A549 (cell line): ENCODE data around the gene SOX18. TPM values are rescaled to one million over a fixed set of nuclear protein-coding genes. Genes with fewer than 3 reads are reported as not detected.

ENCODE experiments used
- ATAC-seq, 2 experiments: fragments of 200-7000 bp in 1 of 2; fragments of >200 bp in 1 of 2; cut with Nextera tagmentation in 1 of 2; cut with Tn5 transposase in 1 of 2; 3 replicates each; pipeline versions ENCODE4 v1.8.0 to v1.9.1; 2018 to 2020; ENCODE audit warnings: mild to moderate bottlenecking in 1 of 2, moderate library complexity in 1 of 2
- CTCF ChIA-PET: fragments of 300-600 bp; sonication (Branson Sonifier 250); formaldehyde crosslinking; extraction: SDS; loops from one replicate; lab custom pipeline; 2021; ENCODE audit warnings: antibody characterized with exemption, inconsistent platforms; lab: Yijun Ruan, JAX
- POLR2A ChIA-PET: fragments of 350-600 bp; formaldehyde crosslinking; extraction: SDS; loops from one replicate; lab custom pipeline; 2021; ENCODE audit warnings: antibody characterized with exemption, inconsistent platforms; lab: Yijun Ruan, JAX
- DNase-seq, 2 experiments: peaks; one replicate each; pipeline versions ENCODE4 v3.0.0 to v3.0.0-alpha.2; 2011 to 2016; ENCODE audit warnings: low read depth in 1 of 2, low spot score in 1 of 2
- FAIRE-seq: peaks from 2 replicates; lab custom pipeline; 2011; peaks lifted over from hg19 to GRCh38; lab: Jason Lieb, UNC
- H3K27ac ChIP-seq, 2 experiments: fragments of >200 bp; sonication (Bioruptor Twin); formaldehyde crosslinking; 3 replicates each; pipeline ENCODE4 v1.5.1; 2016 to 2017
- H3K4me1 ChIP-seq: fragments of >200 bp; sonication (Bioruptor Twin); formaldehyde crosslinking; 3 replicates; pipeline ENCODE4 v1.6.1; 2016
- H3K4me2 ChIP-seq: fragments of >200 bp; sonication (Bioruptor Twin); formaldehyde crosslinking; 3 replicates; pipeline ENCODE4 v1.6.1; 2016
- H3K4me3 ChIP-seq: fragments of >200 bp; sonication (Bioruptor Twin); formaldehyde crosslinking; 3 replicates; pipeline ENCODE4 v1.5.1; 2016
- H3K9me3 ChIP-seq: fragments of >200 bp; sonication (Bioruptor Twin); formaldehyde crosslinking; 3 replicates; pipeline ENCODE4 v1.6.1; 2016
- ATOH8 ChIP-seq: fragments of 250-450 bp; sonication (Bioruptor Pico); IDR thresholded peaks from 2 replicates; pipeline ENCODE4 v1.5.0; 2020; ENCODE audit warnings: low read depth, mild to moderate bottlenecking, moderate library complexity
- BHLHE40 ChIP-seq: IDR thresholded peaks from 2 replicates; pipeline ENCODE4 v1.6.1; 2012; ENCODE audit warnings: low read depth, low read length, inconsistent platforms
- CHD4 ChIP-seq: fragments of 200-600 bp; sonication (generic); IDR thresholded peaks from 2 replicates; pipeline ENCODE4 v1.6.1; 2016; ENCODE audit warnings: antibody characterized with exemption, mild to moderate bottlenecking, borderline replicate concordance
- EHMT2 ChIP-seq: fragments of 200-600 bp; sonication (generic); IDR thresholded peaks from 2 replicates; pipeline ENCODE4 v1.6.1; 2016; ENCODE audit warnings: antibody characterized with exemption, low read depth, mild to moderate bottlenecking, moderate library complexity
- HES2 ChIP-seq: fragments of >200 bp; sonication (Bioruptor Twin); formaldehyde crosslinking; IDR thresholded peaks from 2 replicates; pipeline ENCODE4 v1.6.1; 2016
- HOXB13 ChIP-seq: fragments of 250-450 bp; sonication (Bioruptor Pico); IDR thresholded peaks from 2 replicates; pipeline ENCODE4 v1.5.0; 2020; ENCODE audit warnings: low read depth, mild to moderate bottlenecking, moderate library complexity
- JUN ChIP-seq, 2 experiments: fragments of >200 bp; sonication (Bioruptor Twin); formaldehyde crosslinking; IDR thresholded peaks; 2 replicates in 1 of 2; 3 replicates in 1 of 2; pipeline ENCODE4 v1.6.1; 2016 to 2017
- KDM5A ChIP-seq: fragments of 200-600 bp; sonication (generic); IDR thresholded peaks from 2 replicates; pipeline ENCODE4 v1.6.1; 2016; ENCODE audit warnings: antibody characterized with exemption, mild to moderate bottlenecking
- MAFK ChIP-seq: fragments of 450-650 bp; IDR thresholded peaks from 2 replicates; pipeline ENCODE4 v1.6.1; 2014; ENCODE audit not compliant: partially characterized antibody
- POLR2A ChIP-seq: IDR thresholded peaks from 2 replicates; pipeline ENCODE4 v1.6.1; 2012; ENCODE audit warnings: mild to moderate bottlenecking, low read length
- RCOR1 ChIP-seq: fragments of 150-350 bp; IDR thresholded peaks from 2 replicates; pipeline ENCODE4 v1.6.1; 2014; ENCODE audit warnings: antibody characterized with exemption, low read length, low read depth
- SREBF2 ChIP-seq: fragments of 450-650 bp; IDR thresholded peaks from 2 replicates; pipeline ENCODE4 v1.6.1; 2014; ENCODE audit warnings: mild to moderate bottlenecking, moderate library complexity
- TFCP2L1 ChIP-seq: fragments of 250-450 bp; sonication (Bioruptor Pico); IDR thresholded peaks from 2 replicates; pipeline ENCODE4 v1.5.0; 2021; ENCODE audit warnings: mild to moderate bottlenecking
- ZC3H11A ChIP-seq: fragments of 450-650 bp; IDR thresholded peaks from 2 replicates; pipeline ENCODE4 v1.6.1; 2014; ENCODE audit warnings: antibody characterized with exemption, mild to moderate bottlenecking
- ZNF302 ChIP-seq: fragments of 250-450 bp; sonication (Bioruptor Pico); IDR thresholded peaks from 2 replicates; pipeline ENCODE4 v1.9.0; 2021; ENCODE audit warnings: inconsistent platforms, mild to moderate bottlenecking, moderate library complexity
- WGBS: methylation state at CpG from one replicate; pipeline ENCODE4 v1.1.6; 2017; ENCODE audit errors: missing lambda C conversion rate; 5-methylcytosine and 5-hydroxymethylcytosine counted together
- polyA plus RNA-seq, 4 experiments: library from polyadenylated mRNA; depleted of rRNA in 3 of 4; stranded (reverse); fragments of >200 nt; fragmentation: RNase III in 1 of 4; extraction: RNeasy Plus Mini Kit Qiagen cat#74134 plus additional on column Dnase treatment in 1 of 4; gene quantifications; 2 replicates in 3 of 4; 3 replicates in 1 of 4; pipeline ENCODE4 v1.2.3, GENCODE V29; 2011 to 2017
- TF ChIP-seq, protein P1 (sequence below): IDR thresholded peaks from 2 replicates; pipeline ENCODE4 v1.6.1; 2012; ENCODE audit warnings: low read depth, borderline replicate concordance
- TF ChIP-seq, protein P2 (sequence below): IDR thresholded peaks from 2 replicates; pipeline ENCODE4 v1.6.1; 2012
- TF ChIP-seq, protein P3 (sequence below): fragments of 250-450 bp; sonication (Bioruptor Pico); IDR thresholded peaks from 2 replicates; pipeline ENCODE4 v1.5.0; 2021; ENCODE audit warnings: mild to moderate bottlenecking, moderate library complexity, borderline replicate concordance

SOX18 gene
- polyA plus RNA-seq, 2 of the 4 experiments (the other 2 are of a cell fraction): 0.19 to 1.4 TPM

GRCh38 chr20:64068386-64069208 lies 19.2 kb upstream of the SOX18 start:
- Histone ChIP-seq H3K9me3 (no peaks in the 10 kb centered on the region), H3K4me1 (peaks cover 36% of the 10 kb centered on the region), H3K4me3 (no peak overlapping the region), H3K27ac (no peak overlapping the region), H3K4me2 (no peak overlapping the region)
- ATAC-seq: no peak
- ChIA-PET CTCF (interaction anchor here (0.5 to 3.7 kb wide), 13 partner anchors 9 to 516 kb away, joined by 3 to 34 read pairs (median 6); partner anchors contain the start of genes OPRL1, RGS19 and SOX18), POLR2A (no interaction called here)
- 13% methylated on average over 1 of the region's 12 CpGs for WGBS
- no peak for DNase-seq
- FAIRE-seq: no peak
- no peak for TF ChIP-seq ATOH8 (CRISPR knock-in tag)
- TF ChIP-seq POLR2A: no peak

DNA sequence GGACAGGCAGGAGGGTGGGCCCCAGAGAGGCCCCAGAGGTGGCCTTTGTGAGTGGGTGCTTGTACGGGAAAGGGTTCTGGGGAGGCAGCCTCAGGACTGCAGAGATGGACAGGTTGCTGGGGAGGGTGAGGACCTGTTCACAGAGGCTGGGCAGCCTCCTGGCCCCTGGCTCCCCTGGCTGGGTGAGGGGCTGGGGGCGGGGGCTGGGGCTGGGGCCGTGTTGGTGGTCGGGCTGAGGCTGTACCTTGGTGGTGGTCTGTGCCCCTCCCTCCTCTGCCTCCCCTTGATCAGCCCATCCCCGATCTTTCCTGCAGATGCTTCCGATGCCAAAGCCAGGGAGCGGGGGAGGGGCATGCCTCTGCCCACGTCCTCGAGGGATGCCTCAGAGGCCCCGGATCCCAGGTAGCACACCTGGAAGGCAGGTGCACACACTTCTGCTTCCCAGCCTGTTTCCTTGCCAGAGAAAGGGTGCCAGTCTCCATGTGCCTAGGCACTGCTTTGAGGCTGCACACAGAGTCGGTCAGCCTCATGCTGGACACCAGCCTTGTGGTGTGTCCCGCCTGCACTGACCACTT lies 18.4 kb upstream of the SOX18 start:
- Histone ChIP-seq H3K4me3 (no peak overlapping the region), H3K4me1 (peaks cover 36% of the 10 kb centered on the region), H3K4me2 (no peak overlapping the region), H3K27ac (no peak overlapping the region), H3K9me3 (no peaks in the 10 kb centered on the region)
- ATAC-seq: no peak
- ChIA-PET CTCF (interaction anchor here (1.3 to 3.7 kb wide), 7 partner anchors 8 to 28 kb away, joined by 4 to 34 read pairs (median 15); partner anchors contain the start of genes OPRL1 and RGS19), POLR2A (no interaction called here)
- FAIRE-seq: no peak
- DNase-seq: no peak
- TF ChIP-seq EHMT2: no peak
- no peak for TF ChIP-seq ZNF302 (CRISPR knock-in tag)
- TF ChIP-seq CHD4: no peak
- TF ChIP-seq JUN (IDR thresholded peaks at IDR 0.05): no peak
- no peak for TF ChIP-seq HES2
- TF ChIP-seq, protein P1, sequence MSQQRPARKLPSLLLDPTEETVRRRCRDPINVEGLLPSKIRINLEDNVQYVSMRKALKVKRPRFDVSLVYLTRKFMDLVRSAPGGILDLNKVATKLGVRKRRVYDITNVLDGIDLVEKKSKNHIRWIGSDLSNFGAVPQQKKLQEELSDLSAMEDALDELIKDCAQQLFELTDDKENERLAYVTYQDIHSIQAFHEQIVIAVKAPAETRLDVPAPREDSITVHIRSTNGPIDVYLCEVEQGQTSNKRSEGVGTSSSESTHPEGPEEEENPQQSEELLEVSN: no peak
- TF ChIP-seq ZC3H11A: no peak
- TF ChIP-seq, protein P2, sequence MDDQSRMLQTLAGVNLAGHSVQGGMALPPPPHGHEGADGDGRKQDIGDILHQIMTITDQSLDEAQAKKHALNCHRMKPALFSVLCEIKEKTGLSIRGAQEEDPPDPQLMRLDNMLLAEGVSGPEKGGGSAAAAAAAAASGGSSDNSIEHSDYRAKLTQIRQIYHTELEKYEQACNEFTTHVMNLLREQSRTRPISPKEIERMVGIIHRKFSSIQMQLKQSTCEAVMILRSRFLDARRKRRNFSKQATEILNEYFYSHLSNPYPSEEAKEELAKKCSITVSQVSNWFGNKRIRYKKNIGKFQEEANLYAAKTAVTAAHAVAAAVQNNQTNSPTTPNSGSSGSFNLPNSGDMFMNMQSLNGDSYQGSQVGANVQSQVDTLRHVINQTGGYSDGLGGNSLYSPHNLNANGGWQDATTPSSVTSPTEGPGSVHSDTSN: no peak
- TF ChIP-seq HOXB13 (CRISPR knock-in tag): no peak
- no peak for TF ChIP-seq BHLHE40
- TF ChIP-seq TFCP2L1 (CRISPR knock-in tag): no peak
- no peak for TF ChIP-seq SREBF2
- no peak for TF ChIP-seq MAFK
- no peak for TF ChIP-seq KDM5A
- TF ChIP-seq, protein P3, sequence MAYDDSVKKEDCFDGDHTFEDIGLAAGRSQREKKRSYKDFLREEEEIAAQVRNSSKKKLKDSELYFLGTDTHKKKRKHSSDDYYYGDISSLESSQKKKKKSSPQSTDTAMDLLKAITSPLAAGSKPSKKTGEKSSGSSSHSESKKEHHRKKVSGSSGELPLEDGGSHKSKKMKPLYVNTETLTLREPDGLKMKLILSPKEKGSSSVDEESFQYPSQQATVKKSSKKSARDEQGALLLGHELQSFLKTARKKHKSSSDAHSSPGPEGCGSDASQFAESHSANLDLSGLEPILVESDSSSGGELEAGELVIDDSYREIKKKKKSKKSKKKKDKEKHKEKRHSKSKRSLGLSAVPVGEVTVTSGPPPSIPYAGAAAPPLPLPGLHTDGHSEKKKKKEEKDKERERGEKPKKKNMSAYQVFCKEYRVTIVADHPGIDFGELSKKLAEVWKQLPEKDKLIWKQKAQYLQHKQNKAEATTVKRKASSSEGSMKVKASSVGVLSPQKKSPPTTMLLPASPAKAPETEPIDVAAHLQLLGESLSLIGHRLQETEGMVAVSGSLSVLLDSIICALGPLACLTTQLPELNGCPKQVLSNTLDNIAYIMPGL (CRISPR knock-in tag): no peak
- no peak for TF ChIP-seq RCOR1
- 81% methylated on average over 10 of the region's 12 CpGs for WGBS
